ENCODE measurements around the gene ZIC1.

Gene ZIC1

GRCh38 chr3:147400111-147400510, 9.1 kb upstream of the ZIC1 start:
- Histone ChIP-seq H3K27me3 (ENCODE audit: insufficient read depth, low read length) (peaks cover 61% of the 10 kb centered on the region), H2BK12ac (ENCODE audit: low read length) (no peak overlapping the region), H3K4me1 (ENCODE audit: control insufficient read depth in 1 of 2, insufficient read depth in 2 of 2, low read length in 2 of 2) (peaks cover 0 to 5% of the 10 kb centered on the region in 2 experiments), H3K79me2 (ENCODE audit: control insufficient read depth, insufficient read depth, low read length, poor library complexity) (no peaks in the 10 kb centered on the region), H4K91ac (ENCODE audit: low read depth, low read length) (no peak overlapping the region), H3K27ac (ENCODE audit: low read depth, low read length) (no peak overlapping the region), H4K8ac (ENCODE audit: low read depth, low read length) (no peak overlapping the region), H3K4ac (ENCODE audit: low read depth, low read length) (no peak overlapping the region), H3K36me3 (ENCODE audit: control insufficient read depth in 1 of 2, insufficient read depth in 2 of 2, low read length in 2 of 2) (no peaks in the 10 kb centered on the region), H3K9ac (ENCODE audit: low read length) (no peak overlapping the region), H2BK120ac (ENCODE audit: insufficient read depth, low read length, poor library complexity) (no peak overlapping the region), H3K14ac (ENCODE audit: low read length) (no peak overlapping the region), H3K4me3 (ENCODE audit: low read depth, low read length) (no peak overlapping the region), H3K79me1 (ENCODE audit: low read length) (no peaks in the 10 kb centered on the region), H4K12ac (ENCODE audit: low read depth, low read length) (no peak overlapping the region), H2AK5ac (ENCODE audit: low read length) (no peak overlapping the region), H3K18ac (ENCODE audit: low read length) (no peak overlapping the region), H3K4me2 (ENCODE audit: low read length) (no peak overlapping the region), H3K9me3 (ENCODE audit: insufficient read depth, low read depth, low read length) (peaks cover 3% of the 10 kb centered on the region), H3K23ac (ENCODE audit: low read length) (no peak overlapping the region), H2BK5ac (ENCODE audit: low read depth, low read length, poor library complexity) (no peak overlapping the region), H2AFZ (ENCODE audit: insufficient read depth, low read length, poor library complexity) (no peak overlapping the region)
- no peak for DNase-seq

- Histone ChIP-seq H2AFZ (ENCODE audit: insufficient read depth, low read length, poor library complexity) (no peak overlapping the region), H3K4me2 (ENCODE audit: low read length) (no peak overlapping the region), H3K14ac (ENCODE audit: low read length) (no peak overlapping the region), H4K12ac (ENCODE audit: low read depth, low read length) (no peak overlapping the region), H3K36me3 (ENCODE audit: control insufficient read depth in 1 of 2, insufficient read depth in 2 of 2, low read length in 2 of 2) (no peaks in the 10 kb centered on the region), H3K9me3 (ENCODE audit: insufficient read depth, low read depth, low read length) (peaks cover 3% of the 10 kb centered on the region), H2BK12ac (ENCODE audit: low read length) (no peak overlapping the region), H3K79me1 (ENCODE audit: low read length) (no peaks in the 10 kb centered on the region), H2AK5ac (ENCODE audit: low read length) (no peak overlapping the region), H3K27me3 (ENCODE audit: insufficient read depth, low read length) (peaks cover 61% of the 10 kb centered on the region), H4K91ac (ENCODE audit: low read depth, low read length) (no peak overlapping the region), H3K27ac (ENCODE audit: low read depth, low read length) (no peak overlapping the region), H3K18ac (ENCODE audit: low read length) (no peak overlapping the region), H2BK120ac (ENCODE audit: insufficient read depth, low read length, poor library complexity) (no peak overlapping the region), H4K8ac (ENCODE audit: low read depth, low read length) (no peak overlapping the region), H3K23ac (ENCODE audit: low read length) (no peak overlapping the region), H3K4ac (ENCODE audit: low read depth, low read length) (no peak overlapping the region), H3K4me3 (ENCODE audit: low read depth, low read length) (no peak overlapping the region), H3K79me2 (ENCODE audit: control insufficient read depth, insufficient read depth, low read length, poor library complexity) (no peaks in the 10 kb centered on the region), H3K4me1 (ENCODE audit: control insufficient read depth in 1 of 2, insufficient read depth in 2 of 2, low read length in 2 of 2) (peaks cover 0 to 1% of the 10 kb centered on the region in 2 experiments), H2BK5ac (ENCODE audit: low read depth, low read length, poor library complexity) (no peak overlapping the region), H3K9ac (ENCODE audit: low read length) (no peak overlapping the region)
- WGBS (ENCODE audit: extremely low coverage, insufficient coverage, insufficient read length): no CpG with 5 or more reads among the region's 1 CpG
- no peak for DNase-seq
Observed at GRCh38 chr3:147400999-147401398, 8.2 kb upstream of the ZIC1 start.

GRCh38 chr3:147401421-147401820, 7.7 kb upstream of the ZIC1 start:
- Histone ChIP-seq H3K79me1 (ENCODE audit: low read length) (no peaks in the 10 kb centered on the region), H3K9ac (ENCODE audit: low read length) (no peak overlapping the region), H3K4ac (ENCODE audit: low read depth, low read length) (no peak overlapping the region), H3K23ac (ENCODE audit: low read length) (no peak overlapping the region), H4K12ac (ENCODE audit: low read depth, low read length) (no peak overlapping the region), H3K36me3 (ENCODE audit: control insufficient read depth in 1 of 2, insufficient read depth in 2 of 2, low read length in 2 of 2) (no peaks in the 10 kb centered on the region), H3K4me1 (ENCODE audit: control insufficient read depth in 1 of 2, insufficient read depth in 2 of 2, low read length in 2 of 2) (no peaks in the 10 kb centered on the region), H4K8ac (ENCODE audit: low read depth, low read length) (no peak overlapping the region), H3K4me2 (ENCODE audit: low read length) (no peak overlapping the region), H2BK5ac (ENCODE audit: low read depth, low read length, poor library complexity) (no peak overlapping the region), H4K91ac (ENCODE audit: low read depth, low read length) (no peak overlapping the region), H3K18ac (ENCODE audit: low read length) (no peak overlapping the region), H3K9me3 (ENCODE audit: insufficient read depth, low read depth, low read length) (peaks cover 3% of the 10 kb centered on the region), H3K27me3 (ENCODE audit: insufficient read depth, low read length) (peaks cover 61% of the 10 kb centered on the region), H2AK5ac (ENCODE audit: low read length) (no peak overlapping the region), H3K27ac (ENCODE audit: low read depth, low read length) (no peak overlapping the region), H3K79me2 (ENCODE audit: control insufficient read depth, insufficient read depth, low read length, poor library complexity) (no peaks in the 10 kb centered on the region), H3K4me3 (ENCODE audit: low read depth, low read length) (no peak overlapping the region), H2BK120ac (ENCODE audit: insufficient read depth, low read length, poor library complexity) (no peak overlapping the region), H2AFZ (ENCODE audit: insufficient read depth, low read length, poor library complexity) (no peak overlapping the region), H2BK12ac (ENCODE audit: low read length) (no peak overlapping the region), H3K14ac (ENCODE audit: low read length) (no peak overlapping the region)
- no CpG with 5 or more reads among the region's 1 CpG for WGBS (ENCODE audit: extremely low coverage, insufficient coverage, insufficient read length)
- DNase-seq: no peak

- no peak overlapping the region for H2BK120ac ChIP-seq (ENCODE audit: insufficient read depth, low read length, poor library complexity)
- peaks cover 61% of the 10 kb centered on the region for H3K27me3 ChIP-seq (ENCODE audit: insufficient read depth, low read length)
- no peak overlapping the region for H2AFZ ChIP-seq (ENCODE audit: insufficient read depth, low read length, poor library complexity)
- H3K27ac ChIP-seq (ENCODE audit: low read depth, low read length): no peak overlapping the region
- no peak overlapping the region for H3K18ac ChIP-seq (ENCODE audit: low read length)
- no peak overlapping the region for H2BK5ac ChIP-seq (ENCODE audit: low read depth, low read length, poor library complexity)
- WGBS (ENCODE audit: extremely low coverage, insufficient coverage, insufficient read length): no CpG with 5 or more reads among the region's 5 CpGs
- H3K23ac ChIP-seq (ENCODE audit: low read length): no peak overlapping the region
- H4K8ac ChIP-seq (ENCODE audit: low read depth, low read length): no peak overlapping the region
- no peak overlapping the region for H3K4me3 ChIP-seq (ENCODE audit: low read depth, low read length)
- no peak overlapping the region for H4K91ac ChIP-seq (ENCODE audit: low read depth, low read length)
- no peak for DNase-seq
- no peaks in the 10 kb centered on the region for H3K36me3 ChIP-seq (ENCODE audit: control insufficient read depth in 1 of 2, insufficient read depth in 2 of 2, low read length in 2 of 2)
- no peaks in the 10 kb centered on the region for H3K79me1 ChIP-seq (ENCODE audit: low read length)
- H3K4me1 ChIP-seq (ENCODE audit: control insufficient read depth in 1 of 2, insufficient read depth in 2 of 2, low read length in 2 of 2): no peaks in the 10 kb centered on the region
- H3K9me3 ChIP-seq (ENCODE audit: insufficient read depth, low read depth, low read length): peaks cover 4% of the 10 kb centered on the region
- H2AK5ac ChIP-seq (ENCODE audit: low read length): no peak overlapping the region
- no peak overlapping the region for H3K9ac ChIP-seq (ENCODE audit: low read length)
- no peak overlapping the region for H3K14ac ChIP-seq (ENCODE audit: low read length)
- no peak overlapping the region for H3K4ac ChIP-seq (ENCODE audit: low read depth, low read length)
- no peak overlapping the region for H4K12ac ChIP-seq (ENCODE audit: low read depth, low read length)
- H2BK12ac ChIP-seq (ENCODE audit: low read length): no peak overlapping the region
- no peak overlapping the region for H3K4me2 ChIP-seq (ENCODE audit: low read length)
- no peaks in the 10 kb centered on the region for H3K79me2 ChIP-seq (ENCODE audit: control insufficient read depth, insufficient read depth, low read length, poor library complexity)
Observed at GRCh38 chr3:147402159-147402558, 7.0 kb upstream of the ZIC1 start.
